B cell (primary cell): ENCODE measurements around the gene COL26A1. TPM values are rescaled to one million over a fixed set of nuclear protein-coding genes. Genes with fewer than 3 reads are reported as not detected.

ENCODE experiments used
- ATAC-seq: fragments of 200-7000 bp; cut with Tn5 transposase; one replicate; pipeline ENCODE4 v1.10.0; 2021; ENCODE audit warnings: low read depth, mild to moderate bottlenecking, moderate number of reproducible peaks, moderate library complexity
- CTCF ChIA-PET: fragments of 350-600 bp; sonication (Branson Sonifier 250); formaldehyde crosslinking; loops from one replicate; lab custom pipeline; 2021; ENCODE audit warnings: antibody characterized with exemption, inconsistent platforms; lab: Charles Lee
- POLR2A ChIA-PET: fragments of 350-600 bp; sonication (Branson Sonifier 250); formaldehyde crosslinking; loops from one replicate; lab custom pipeline; 2021; ENCODE audit warnings: antibody characterized with exemption; lab: Charles Lee
- DNase-seq: peaks from one replicate; pipeline ENCODE4 v3.0.0; 2013
- H2AFZ ChIP-seq: 2 replicates; pipeline ENCODE4 v1.6.1; 2012; ENCODE audit warnings: mild to moderate bottlenecking, low read depth, low read length; ENCODE audit not compliant: insufficient read depth, poor library complexity, severe bottlenecking
- H3K27ac ChIP-seq, 2 donors: 1 replicate in 1 of 2; 2 replicates in 1 of 2; pipeline ENCODE4 v1.5.1; 2012 to 2013; ENCODE audit warnings: low read length in 2 of 2, mild to moderate bottlenecking in 2 of 2, moderate library complexity in 1 of 2
- H3K27me3 ChIP-seq, 4 experiments: fragments of 200-600 bp in 1 of 4; sonication (generic) in 1 of 4; replicated peaks in 1 of 4; 1 replicate in 2 of 4; 2 replicates in 2 of 4; pipeline versions ENCODE4 v1.6.1 to v1.7.0; 2013 to 2016; ENCODE audit warnings: low read length in 3 of 4, mild to moderate bottlenecking in 2 of 4, mixed read lengths in 1 of 4, moderate library complexity in 1 of 4; ENCODE audit not compliant: insufficient read depth in 4 of 4, control insufficient read depth in 3 of 4; ENCODE audit errors: control extremely low read depth in 1 of 4
- H3K36me3 ChIP-seq, 2 experiments: replicated peaks in 1 of 2; 1 replicate in 1 of 2; 2 replicates in 1 of 2; pipeline versions ENCODE4 v1.6.1 to v1.7.1; 2013; ENCODE audit warnings: low read length in 1 of 2; ENCODE audit not compliant: insufficient read depth in 2 of 2, control insufficient read depth in 1 of 2; ENCODE audit errors: control extremely low read depth in 1 of 2, extremely low read depth in 1 of 2
- H3K4me1 ChIP-seq, 2 donors: fragments of 200-600 bp in 1 of 2; sonication (generic) in 1 of 2; 1 replicate in 1 of 2; 2 replicates in 1 of 2; pipeline versions ENCODE4 v1.5.1 to v1.6.1; 2013 to 2017; ENCODE audit warnings: low read length in 2 of 2; ENCODE audit not compliant: control insufficient read depth in 2 of 2, insufficient read depth in 2 of 2
- H3K4me2 ChIP-seq: replicated peaks from 2 replicates; pipeline ENCODE3; 2012; ENCODE audit warnings: mild to moderate bottlenecking, low read depth, low read length; ENCODE audit not compliant: poor library complexity, severe bottlenecking
- H3K4me3 ChIP-seq, 5 experiments: fragments of 200-600 bp in 1 of 5; sonication (generic) in 1 of 5; 1 replicate in 3 of 5; 2 replicates in 2 of 5; pipeline versions ENCODE4 v1.5.1 to v1.7.0; 2011 to 2016; ENCODE audit warnings: low read length in 4 of 5, mild to moderate bottlenecking in 4 of 5, low read depth in 2 of 5, control low read depth in 1 of 5, moderate library complexity in 1 of 5; ENCODE audit not compliant: insufficient read depth in 1 of 5; ENCODE audit errors: control extremely low read depth in 1 of 5, extremely low read depth in 1 of 5
- H3K79me2 ChIP-seq: fragments of 200-600 bp; sonication (generic); one replicate; pipeline ENCODE4 v1.6.0; 2016; ENCODE audit warnings: low read length; ENCODE audit not compliant: control insufficient read depth, insufficient read depth
- H3K9ac ChIP-seq: fragments of 200-600 bp; sonication (generic); 2 replicates; pipeline ENCODE4 v1.6.1; 2017; ENCODE audit warnings: mild to moderate bottlenecking, low read length, moderate library complexity
- H3K9me3 ChIP-seq, 3 donors: one replicate each; pipeline versions ENCODE4 v1.6.1 to v1.7.1; 2013; ENCODE audit warnings: low read length in 2 of 3; ENCODE audit not compliant: control insufficient read depth in 2 of 3, insufficient read depth in 1 of 3; ENCODE audit errors: control extremely low read depth in 1 of 3
- H4K20me1 ChIP-seq: 2 replicates; pipeline ENCODE4 v1.6.0; 2012; ENCODE audit warnings: mild to moderate bottlenecking, low read length; ENCODE audit not compliant: insufficient read depth, control insufficient read depth, poor library complexity, severe bottlenecking
- H3K27ac Mint-ChIP-seq: one replicate; pipeline ENCODE4 v1.8.0; 2021; ENCODE audit warnings: mixed read lengths
- H3K27me3 Mint-ChIP-seq: one replicate; pipeline ENCODE4 v1.8.0; 2021; ENCODE audit warnings: mixed read lengths
- H3K4me1 Mint-ChIP-seq: one replicate; pipeline ENCODE4 v1.8.0; 2021; ENCODE audit warnings: mixed read lengths
- H3K4me3 Mint-ChIP-seq: one replicate; pipeline ENCODE4 v1.8.0; 2021; ENCODE audit warnings: mixed read lengths
- H3K9me3 Mint-ChIP-seq: one replicate; pipeline ENCODE4 v1.8.0; 2022; ENCODE audit warnings: mixed read lengths; ENCODE audit not compliant: insufficient read depth
- EZH2 ChIP-seq: IDR thresholded peaks from 2 replicates; pipeline ENCODE4 v1.6.1; 2012; ENCODE audit warnings: borderline replicate concordance, low read depth, mild to moderate bottlenecking, moderate library complexity, low read length; ENCODE audit not compliant: insufficient read depth, poor library complexity, severe bottlenecking
- WGBS: methylation state at CpG from one replicate; pipeline ENCODE4 v1.1.5; 2013; ENCODE audit warnings: missing lambda C conversion rate; ENCODE audit not compliant: insufficient coverage; 5-methylcytosine and 5-hydroxymethylcytosine counted together
- intact Hi-C: fragments of 100-400 bp; cut with micrococcal nuclease; formaldehyde crosslinking; loops from one replicate; pipeline ENCODE4 v1.10.0; 2022
- polyA plus RNA-seq: library from polyadenylated mRNA; depleted of rRNA; stranded (reverse); fragments of >200 nt; gene quantifications from 2 replicates; pipeline ENCODE4 v1.2.3, GENCODE V29; 2012
- total RNA-seq, 2 donors: library from RNA; stranded (reverse); fragments of 120-200 nt in 1 of 2; gene quantifications; 1 replicate in 1 of 2; 2 replicates in 1 of 2; pipeline versions ENCODE4 v1.2.3 to v1.2.4, GENCODE V29; 2013 to 2022
- TF ChIP-seq, protein P1 (sequence below): fragments of 200-600 bp; IDR thresholded peaks from one replicate; pipeline ENCODE4 v1.8.0; 2022; ENCODE audit warnings: antibody characterized with exemption, mild to moderate bottlenecking

COL26A1 gene
- total and polyA plus RNA-seq, 2 donors (not counting 1 experiment from before 2014, with no cell fraction given) = not detected

DNA sequence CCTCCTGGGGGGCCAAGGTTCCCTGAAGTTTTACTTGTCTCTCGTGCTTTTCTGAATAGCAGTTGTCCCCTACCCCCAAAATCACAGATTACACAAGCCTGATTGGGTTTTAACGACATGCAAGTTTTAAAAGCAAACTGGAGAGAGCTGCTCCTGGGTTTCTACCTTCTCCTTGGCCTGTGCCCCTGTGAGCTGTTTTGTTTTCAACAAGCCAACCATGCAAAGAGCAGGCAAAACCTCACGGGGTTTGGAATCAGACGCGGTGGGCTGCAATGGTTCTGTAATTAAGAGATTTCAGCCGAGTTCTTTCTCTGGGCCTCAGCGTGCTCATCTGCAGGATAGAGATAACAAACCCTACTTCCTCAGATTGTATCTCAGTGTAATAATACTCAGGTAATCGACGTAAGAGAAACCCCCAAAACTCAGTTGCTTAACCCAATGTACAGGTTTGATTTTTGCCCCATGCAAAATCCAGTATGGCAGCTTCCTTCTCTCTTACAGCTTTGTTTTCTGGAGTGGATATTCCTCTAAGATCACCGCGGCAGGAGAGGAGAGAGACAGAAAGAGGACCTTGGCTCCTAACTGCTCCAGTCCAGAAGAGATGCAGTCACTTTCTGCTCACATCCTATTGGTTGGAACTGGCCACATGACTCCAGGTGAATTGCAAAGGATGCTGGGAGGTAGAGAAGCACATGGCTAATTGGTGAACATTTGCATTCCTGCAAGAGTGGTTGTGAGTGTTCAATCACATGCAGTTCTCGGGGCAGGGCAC, 224.4 kb downstream of the COL26A1 start:
- ChIA-PET POLR2A (no interaction called here), CTCF (no interaction called here)
- Histone ChIP-seq H3K9ac (no peak overlapping the region), H3K27ac (no peak overlapping the region), H3K4me3 (no peak overlapping the region), H3K4me2 (no peak overlapping the region), H3K79me2 (no peaks in the 10 kb centered on the region), H3K9me3 (peaks cover 0 to 7% (median 0%) of the 10 kb centered on the region in 3 donors), H3K27me3 (peaks cover 0 to 5% (median 0%) of the 10 kb centered on the region in 4 experiments), H2AFZ (peak overlapping the region; percentile 51), H4K20me1 (no peaks in the 10 kb centered on the region), H3K36me3 (no peaks in the 10 kb centered on the region), H3K4me1 (no peaks in the 10 kb centered on the region)
- no peaks in the 10 kb centered on the region for H3K9me3 Mint-ChIP-seq
- H3K27ac Mint-ChIP-seq = no peak overlapping the region
- no peaks in the 10 kb centered on the region for H3K4me1 Mint-ChIP-seq
- no peak for ATAC-seq
- WGBS = 67% methylated on average over 5 of the region's 12 CpGs
- peaks cover 10% of the 10 kb centered on the region for H3K27me3 Mint-ChIP-seq
- TF ChIP-seq EZH2 = no peak
- TF ChIP-seq, protein P1, sequence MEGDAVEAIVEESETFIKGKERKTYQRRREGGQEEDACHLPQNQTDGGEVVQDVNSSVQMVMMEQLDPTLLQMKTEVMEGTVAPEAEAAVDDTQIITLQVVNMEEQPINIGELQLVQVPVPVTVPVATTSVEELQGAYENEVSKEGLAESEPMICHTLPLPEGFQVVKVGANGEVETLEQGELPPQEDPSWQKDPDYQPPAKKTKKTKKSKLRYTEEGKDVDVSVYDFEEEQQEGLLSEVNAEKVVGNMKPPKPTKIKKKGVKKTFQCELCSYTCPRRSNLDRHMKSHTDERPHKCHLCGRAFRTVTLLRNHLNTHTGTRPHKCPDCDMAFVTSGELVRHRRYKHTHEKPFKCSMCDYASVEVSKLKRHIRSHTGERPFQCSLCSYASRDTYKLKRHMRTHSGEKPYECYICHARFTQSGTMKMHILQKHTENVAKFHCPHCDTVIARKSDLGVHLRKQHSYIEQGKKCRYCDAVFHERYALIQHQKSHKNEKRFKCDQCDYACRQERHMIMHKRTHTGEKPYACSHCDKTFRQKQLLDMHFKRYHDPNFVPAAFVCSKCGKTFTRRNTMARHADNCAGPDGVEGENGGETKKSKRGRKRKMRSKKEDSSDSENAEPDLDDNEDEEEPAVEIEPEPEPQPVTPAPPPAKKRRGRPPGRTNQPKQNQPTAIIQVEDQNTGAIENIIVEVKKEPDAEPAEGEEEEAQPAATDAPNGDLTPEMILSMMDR = no peak
- intact Hi-C loops = no loop called here
- no peak for DNase-seq
- no peak overlapping the region for H3K4me3 Mint-ChIP-seq
